ENCODE measurements around the gene C10orf143.
A peak's percentile ranks its signal among the peaks of the same experiment; 100 is the strongest.

Gene C10orf143

GRCh38 chr10:130110246-130111112 is at the start of gene C10orf143:
Gene C10orf143, minus strand, starts transcription at chr10:130110830. Its CDS starts 58 bp downstream, at chr10:130110772.
- Histone ChIP-seq H3K4me3 (peak within 1 kb of the TSS; percentile 86), H3K27ac (peak within 1 kb of the TSS; percentile 84 to 98)
- DNase-seq (ENCODE audit: low spot score): peak; percentile 98
- TF ChIP-seq CTCF (IDR thresholded peaks at IDR 0.05): no peak

GRCh38 chr10:130159192-130159794 is 48.7 kb upstream of the C10orf143 start:
- no peak overlapping the region for H3K27ac ChIP-seq
- no peak for TF ChIP-seq CTCF (IDR thresholded peaks at IDR 0.05)
- no peak for DNase-seq (ENCODE audit: low spot score)
- H3K4me3 ChIP-seq: no peak overlapping the region

- no peak overlapping the region for H3K4me3 ChIP-seq
- no peak for TF ChIP-seq CTCF (IDR thresholded peaks at IDR 0.05)
- no peak for DNase-seq (ENCODE audit: low spot score)
- no peak overlapping the region for H3K27ac ChIP-seq
These were observed 35.4 kb upstream of the C10orf143 start for GRCh38 chr10:130146042-130146441.

- no peak for TF ChIP-seq CTCF (IDR thresholded peaks at IDR 0.05)
- DNase-seq (ENCODE audit: low spot score): no peak
- Histone ChIP-seq H3K4me3 (no peak overlapping the region), H3K27ac (no peak overlapping the region)
These were observed 31.2 kb upstream of the C10orf143 start for GRCh38 chr10:130141878-130142277.

GRCh38 chr10:130141460-130141859 is 30.8 kb upstream of the C10orf143 start:
- Histone ChIP-seq H3K4me3 (no peak overlapping the region), H3K27ac (no peak overlapping the region)
- no peak for TF ChIP-seq CTCF (IDR thresholded peaks at IDR 0.05)
- DNase-seq (ENCODE audit: low spot score): no peak

- DNase-seq (ENCODE audit: low spot score): no peak
- Histone ChIP-seq H3K4me3 (no peak overlapping the region), H3K27ac (no peak overlapping the region)
- no peak for TF ChIP-seq CTCF (IDR thresholded peaks at IDR 0.05)
These were observed 30.4 kb upstream of the C10orf143 start for GRCh38 chr10:130141038-130141437.

GRCh38 chr10:130140425-130140824 is 29.8 kb upstream of the C10orf143 start:
- TF ChIP-seq CTCF (IDR thresholded peaks at IDR 0.05): no peak
- no peak overlapping the region for H3K4me3 ChIP-seq
- DNase-seq (ENCODE audit: low spot score): no peak
- H3K27ac ChIP-seq: no peak overlapping the region
